Measurements from ENCODE around the gene BCAS3.
A peak's percentile ranks its signal among the peaks of the same experiment; 100 is the strongest.

BCAS3 gene

DNA sequence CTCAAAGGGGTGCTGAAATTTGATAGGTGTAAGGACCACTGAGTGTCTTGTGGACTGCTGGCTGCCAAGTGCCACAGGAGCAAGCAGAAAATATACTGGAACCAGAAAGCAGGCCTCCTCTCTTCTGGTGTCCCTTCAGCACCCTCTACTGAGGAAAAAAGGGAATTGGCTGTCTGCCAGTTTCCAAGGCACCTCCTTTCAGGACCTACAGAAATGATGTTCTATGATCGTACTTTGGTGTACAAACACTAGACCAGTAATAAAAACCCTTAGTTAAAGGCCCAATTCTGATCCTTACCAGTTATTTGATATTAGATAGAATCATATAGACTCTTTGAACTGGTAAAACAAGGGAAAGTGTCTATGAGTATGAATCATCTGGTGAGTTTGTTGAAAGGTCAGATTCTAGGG is 35.8 kb upstream of the BCAS3 start:
- peak; percentile 88 for ATAC-seq
- TF ChIP-seq ARNTL (CRISPR knock-in tag; IDR thresholded peaks at IDR 0.05; ENCODE audit: borderline replicate concordance, low read depth) (no peak), ISL1 (CRISPR knock-in tag; IDR thresholded peaks at IDR 0.05) (no peak), ZC3H10 (CRISPR knock-in tag; IDR thresholded peaks at IDR 0.05) (no peak), ZFP3 (CRISPR knock-in tag; IDR thresholded peaks at IDR 0.05) (no peak), PPARA (CRISPR knock-in tag; IDR thresholded peaks at IDR 0.05; ENCODE audit: borderline replicate concordance) (no peak), SNAI2 (CRISPR knock-in tag; IDR thresholded peaks at IDR 0.05) (no peak), ESRRG (CRISPR knock-in tag; IDR thresholded peaks at IDR 0.05) (no peak), GLIS3 (CRISPR knock-in tag; IDR thresholded peaks at IDR 0.05) (no peak)
- TF ChIP-seq, protein P1, sequence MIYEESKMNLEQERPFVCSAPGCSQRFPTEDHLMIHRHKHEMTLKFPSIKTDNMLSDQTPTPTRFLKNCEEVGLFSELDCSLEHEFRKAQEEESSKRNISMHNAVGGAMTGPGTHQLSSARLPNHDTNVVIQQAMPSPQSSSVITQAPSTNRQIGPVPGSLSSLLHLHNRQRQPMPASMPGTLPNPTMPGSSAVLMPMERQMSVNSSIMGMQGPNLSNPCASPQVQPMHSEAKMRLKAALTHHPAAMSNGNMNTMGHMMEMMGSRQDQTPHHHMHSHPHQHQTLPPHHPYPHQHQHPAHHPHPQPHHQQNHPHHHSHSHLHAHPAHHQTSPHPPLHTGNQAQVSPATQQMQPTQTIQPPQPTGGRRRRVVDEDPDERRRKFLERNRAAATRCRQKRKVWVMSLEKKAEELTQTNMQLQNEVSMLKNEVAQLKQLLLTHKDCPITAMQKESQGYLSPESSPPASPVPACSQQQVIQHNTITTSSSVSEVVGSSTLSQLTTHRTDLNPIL (CRISPR knock-in tag; IDR thresholded peaks at IDR 0.05; ENCODE audit: low read depth): no peak
- TF ChIP-seq, protein P2, sequence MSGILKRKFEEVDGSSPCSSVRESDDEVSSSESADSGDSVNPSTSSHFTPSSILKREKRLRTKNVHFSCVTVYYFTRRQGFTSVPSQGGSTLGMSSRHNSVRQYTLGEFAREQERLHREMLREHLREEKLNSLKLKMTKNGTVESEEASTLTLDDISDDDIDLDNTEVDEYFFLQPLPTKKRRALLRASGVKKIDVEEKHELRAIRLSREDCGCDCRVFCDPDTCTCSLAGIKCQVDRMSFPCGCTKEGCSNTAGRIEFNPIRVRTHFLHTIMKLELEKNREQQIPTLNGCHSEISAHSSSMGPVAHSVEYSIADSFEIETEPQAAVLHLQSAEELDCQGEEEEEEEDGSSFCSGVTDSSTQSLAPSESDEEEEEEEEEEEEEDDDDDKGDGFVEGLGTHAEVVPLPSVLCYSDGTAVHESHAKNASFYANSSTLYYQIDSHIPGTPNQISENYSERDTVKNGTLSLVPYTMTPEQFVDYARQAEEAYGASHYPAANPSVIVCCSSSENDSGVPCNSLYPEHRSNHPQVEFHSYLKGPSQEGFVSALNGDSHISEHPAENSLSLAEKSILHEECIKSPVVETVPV (CRISPR knock-in tag; IDR thresholded peaks at IDR 0.05): no peak

DNA sequence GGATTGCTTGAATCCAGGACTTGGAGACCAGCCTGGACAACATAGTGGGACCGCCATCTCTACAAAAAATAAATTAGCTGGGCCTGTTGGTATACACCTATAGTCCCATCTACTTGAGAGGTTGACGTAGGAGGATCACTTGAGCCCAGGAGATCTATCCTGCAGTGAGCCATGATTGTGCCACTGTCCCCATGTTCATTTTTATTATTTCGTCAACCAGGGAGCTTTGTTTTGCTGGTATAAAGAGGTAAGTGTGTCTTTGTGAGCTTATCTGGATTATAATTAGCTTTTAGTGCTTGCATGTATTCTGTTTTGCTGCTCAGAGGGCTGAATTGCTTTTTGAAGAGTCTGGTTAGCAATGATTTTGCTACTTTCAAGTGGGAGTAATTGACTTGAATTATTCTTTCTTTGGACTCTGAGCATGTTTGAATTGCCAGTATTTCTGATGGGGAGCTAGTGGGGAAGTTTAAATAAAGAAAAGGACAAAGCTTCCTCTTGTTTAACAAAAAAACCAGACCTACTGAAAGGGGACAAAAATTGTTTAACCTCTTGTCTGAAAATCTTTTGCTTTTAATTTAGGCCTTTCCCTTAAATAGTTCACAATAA is 31.6 kb upstream of the BCAS3 start:
- ATAC-seq: no peak
- no peak for TF ChIP-seq ARNTL (CRISPR knock-in tag; IDR thresholded peaks at IDR 0.05; ENCODE audit: borderline replicate concordance, low read depth)
- no peak for TF ChIP-seq ZFP30 (CRISPR knock-in tag; IDR thresholded peaks at IDR 0.05)
- TF ChIP-seq, protein P1 (CRISPR knock-in tag; IDR thresholded peaks at IDR 0.05; ENCODE audit: low read depth): no peak
- no peak for TF ChIP-seq PPARA (CRISPR knock-in tag; IDR thresholded peaks at IDR 0.05; ENCODE audit: borderline replicate concordance)

DNA sequence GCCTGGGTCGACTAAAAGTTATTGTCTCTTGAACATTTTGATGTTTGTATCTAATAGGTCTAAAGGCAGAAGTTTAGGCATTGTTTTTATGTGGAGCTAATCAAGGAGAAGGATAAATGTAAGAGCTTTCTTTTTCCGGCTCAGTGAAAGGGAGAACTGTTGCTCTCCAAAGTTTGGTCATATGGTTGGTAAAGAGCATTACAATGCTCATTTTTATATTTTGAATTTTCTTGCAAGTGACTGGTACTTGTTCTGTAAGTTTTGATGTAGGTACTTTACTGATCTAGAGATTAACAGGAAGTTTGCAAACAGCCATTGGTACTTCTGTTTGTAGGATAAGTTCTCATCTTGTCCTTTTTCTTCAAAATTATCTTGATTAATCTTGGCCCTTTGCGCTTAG is 30.9 kb upstream of the BCAS3 start:
- ATAC-seq: no peak
- TF ChIP-seq, protein P3, sequence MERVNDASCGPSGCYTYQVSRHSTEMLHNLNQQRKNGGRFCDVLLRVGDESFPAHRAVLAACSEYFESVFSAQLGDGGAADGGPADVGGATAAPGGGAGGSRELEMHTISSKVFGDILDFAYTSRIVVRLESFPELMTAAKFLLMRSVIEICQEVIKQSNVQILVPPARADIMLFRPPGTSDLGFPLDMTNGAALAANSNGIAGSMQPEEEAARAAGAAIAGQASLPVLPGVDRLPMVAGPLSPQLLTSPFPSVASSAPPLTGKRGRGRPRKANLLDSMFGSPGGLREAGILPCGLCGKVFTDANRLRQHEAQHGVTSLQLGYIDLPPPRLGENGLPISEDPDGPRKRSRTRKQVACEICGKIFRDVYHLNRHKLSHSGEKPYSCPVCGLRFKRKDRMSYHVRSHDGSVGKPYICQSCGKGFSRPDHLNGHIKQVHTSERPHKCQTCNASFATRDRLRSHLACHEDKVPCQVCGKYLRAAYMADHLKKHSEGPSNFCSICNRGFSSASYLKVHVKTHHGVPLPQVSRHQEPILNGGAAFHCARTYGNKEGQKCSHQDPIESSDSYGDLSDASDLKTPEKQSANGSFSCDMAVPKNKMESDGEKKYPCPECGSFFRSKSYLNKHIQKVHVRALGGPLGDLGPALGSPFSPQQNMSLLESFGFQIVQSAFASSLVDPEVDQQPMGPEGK (CRISPR knock-in tag; IDR thresholded peaks at IDR 0.05; ENCODE audit: borderline replicate concordance): no peak
- TF ChIP-seq ZNF70 (CRISPR knock-in tag; IDR thresholded peaks at IDR 0.05) (no peak), PPARA (CRISPR knock-in tag; IDR thresholded peaks at IDR 0.05; ENCODE audit: borderline replicate concordance) (no peak), RARB (CRISPR knock-in tag; IDR thresholded peaks at IDR 0.05) (no peak)

DNA sequence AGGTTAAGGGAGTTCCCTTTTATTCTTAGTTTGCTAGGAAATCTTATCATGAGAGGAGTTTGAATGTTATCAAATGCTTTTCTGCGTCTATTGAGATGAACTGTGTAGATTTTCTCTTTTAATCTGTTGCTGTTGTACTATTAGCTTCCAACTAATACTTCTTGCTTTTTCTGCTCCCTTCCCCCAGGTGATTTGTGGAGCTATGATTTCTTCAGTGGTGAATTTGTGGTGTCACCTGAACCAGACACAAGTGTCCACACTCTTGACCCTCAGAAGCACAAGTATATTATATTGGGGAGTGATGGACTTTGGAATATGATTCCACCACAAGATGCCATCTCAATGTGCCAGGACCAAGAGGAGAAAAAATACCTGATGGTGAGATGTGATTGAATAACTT is 29.9 kb upstream of the BCAS3 start:
- no peak for ATAC-seq
- TF ChIP-seq, protein P4, sequence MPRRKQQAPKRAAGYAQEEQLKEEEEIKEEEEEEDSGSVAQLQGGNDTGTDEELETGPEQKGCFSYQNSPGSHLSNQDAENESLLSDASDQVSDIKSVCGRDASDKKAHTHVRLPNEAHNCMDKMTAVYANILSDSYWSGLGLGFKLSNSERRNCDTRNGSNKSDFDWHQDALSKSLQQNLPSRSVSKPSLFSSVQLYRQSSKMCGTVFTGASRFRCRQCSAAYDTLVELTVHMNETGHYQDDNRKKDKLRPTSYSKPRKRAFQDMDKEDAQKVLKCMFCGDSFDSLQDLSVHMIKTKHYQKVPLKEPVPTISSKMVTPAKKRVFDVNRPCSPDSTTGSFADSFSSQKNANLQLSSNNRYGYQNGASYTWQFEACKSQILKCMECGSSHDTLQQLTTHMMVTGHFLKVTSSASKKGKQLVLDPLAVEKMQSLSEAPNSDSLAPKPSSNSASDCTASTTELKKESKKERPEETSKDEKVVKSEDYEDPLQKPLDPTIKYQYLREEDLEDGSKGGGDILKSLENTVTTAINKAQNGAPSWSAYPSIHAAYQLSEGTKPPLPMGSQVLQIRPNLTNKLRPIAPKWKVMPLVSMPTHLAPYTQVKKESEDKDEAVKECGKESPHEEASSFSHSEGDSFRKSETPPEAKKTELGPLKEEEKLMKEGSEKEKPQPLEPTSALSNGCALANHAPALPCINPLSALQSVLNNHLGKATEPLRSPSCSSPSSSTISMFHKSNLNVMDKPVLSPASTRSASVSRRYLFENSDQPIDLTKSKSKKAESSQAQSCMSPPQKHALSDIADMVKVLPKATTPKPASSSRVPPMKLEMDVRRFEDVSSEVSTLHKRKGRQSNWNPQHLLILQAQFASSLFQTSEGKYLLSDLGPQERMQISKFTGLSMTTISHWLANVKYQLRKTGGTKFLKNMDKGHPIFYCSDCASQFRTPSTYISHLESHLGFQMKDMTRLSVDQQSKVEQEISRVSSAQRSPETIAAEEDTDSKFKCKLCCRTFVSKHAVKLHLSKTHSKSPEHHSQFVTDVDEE (CRISPR knock-in tag; IDR thresholded peaks at IDR 0.05): no peak

DNA sequence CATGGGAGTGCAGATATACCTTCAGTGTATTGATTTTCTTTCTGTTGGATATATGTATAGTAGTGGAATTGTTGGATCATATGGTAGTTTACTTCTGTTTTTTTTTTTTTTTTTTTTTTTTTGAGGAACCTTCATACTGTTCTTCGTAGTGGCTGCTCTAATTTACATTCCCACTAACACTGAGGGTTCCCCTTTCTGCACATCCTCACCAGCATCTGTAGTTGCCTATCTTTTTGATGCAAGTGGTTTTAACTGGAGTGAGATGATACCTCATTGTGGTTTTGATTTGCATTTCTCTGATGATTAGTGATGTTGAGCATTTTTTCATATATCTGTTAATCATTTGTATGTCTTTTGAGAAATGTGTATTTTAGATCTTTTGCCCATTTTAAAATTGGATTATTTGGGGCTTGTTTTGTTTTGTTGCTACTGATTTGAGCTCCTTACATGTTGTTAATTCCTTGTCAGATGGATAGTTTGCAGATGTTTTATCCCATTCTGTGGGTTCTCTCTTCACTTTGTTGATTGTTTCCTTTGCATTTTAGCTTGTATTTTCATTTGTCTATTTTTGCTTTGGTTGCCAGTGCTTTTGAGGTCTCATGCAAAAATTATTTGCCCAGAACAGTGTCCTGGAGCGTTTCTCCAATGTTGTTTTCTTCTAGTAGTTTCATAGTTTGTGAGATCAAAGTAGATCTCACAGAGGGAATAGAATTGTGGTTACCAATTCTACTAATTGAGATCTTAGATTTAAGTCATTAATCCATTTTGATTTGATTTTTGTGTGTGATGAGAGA is 25.0 kb upstream of the BCAS3 start:
- ATAC-seq: no peak
- TF ChIP-seq ISL1 (CRISPR knock-in tag; IDR thresholded peaks at IDR 0.05) (no peak), BACH2 (CRISPR knock-in tag; IDR thresholded peaks at IDR 0.05; ENCODE audit: borderline replicate concordance) (no peak), TCF4 (CRISPR knock-in tag; IDR thresholded peaks at IDR 0.05; ENCODE audit: borderline replicate concordance) (no peak), PPARA (CRISPR knock-in tag; IDR thresholded peaks at IDR 0.05; ENCODE audit: borderline replicate concordance) (no peak), SNAI2 (CRISPR knock-in tag; IDR thresholded peaks at IDR 0.05) (no peak)
